GM19324 (cell line): Measurements from ENCODE around the gene COL6A1.
"Not testable (repeated sequence)": the region's sequence is repeated elsewhere in the genome, so short reads cannot be mapped to it uniquely, and the experiment has no call there.

Experiments
- ATAC-seq: cut with Tn5 transposase; IDR thresholded peaks from one replicate; pipeline ENCODE4 v1.9.1; 2021; ENCODE audit warnings: mild to moderate bottlenecking, moderate library complexity; ENCODE audit not compliant: unreplicated experiment, low FRiP score

COL6A1 gene

GRCh38 chr21:46002841-46003574 is 21.4 kb downstream of the COL6A1 start:
- ATAC-seq: no peak

GRCh38 chr21:46003575-46004007 is 22.0 kb downstream of the COL6A1 start:
- no peak for ATAC-seq

GRCh38 chr21:46004168-46004861 is 22.7 kb downstream of the COL6A1 start:
- no peak for ATAC-seq

GRCh38 chr21:46005081-46005480 is 23.5 kb downstream of the COL6A1 start:
- ATAC-seq: no peak

GRCh38 chr21:46005481-46005881 is 23.9 kb downstream of the COL6A1 start:
- no peak for ATAC-seq

- ATAC-seq: not testable (repeated sequence)
Measured at GRCh38 chr21:46005894-46006546, 24.4 kb downstream of the COL6A1 start.

GRCh38 chr21:46006547-46007491 is 25.2 kb downstream of the COL6A1 start:
- no peak for ATAC-seq

- no peak for ATAC-seq
Measured at GRCh38 chr21:46007492-46007868, 25.9 kb downstream of the COL6A1 start.

GRCh38 chr21:46008893-46009621 is 27.5 kb downstream of the COL6A1 start:
- no peak for ATAC-seq

GRCh38 chr21:46009951-46010705 is 28.6 kb downstream of the COL6A1 start:
- no peak for ATAC-seq

GRCh38 chr21:46011267-46011967 is 29.8 kb downstream of the COL6A1 start:
- no peak for ATAC-seq

GRCh38 chr21:46012154-46012553 is 30.6 kb downstream of the COL6A1 start:
- no peak for ATAC-seq

GRCh38 chr21:46014828-46015227 is 33.3 kb downstream of the COL6A1 start:
- no peak for ATAC-seq

- no peak for ATAC-seq
Measured at GRCh38 chr21:46017148-46017547, 35.6 kb downstream of the COL6A1 start.

- no peak for ATAC-seq
Measured at GRCh38 chr21:46017695-46018094, 36.1 kb downstream of the COL6A1 start.

GRCh38 chr21:46018615-46019014 is 37.0 kb downstream of the COL6A1 start:
- no peak for ATAC-seq

GRCh38 chr21:46020581-46020980 is 39.0 kb downstream of the COL6A1 start:
- no peak for ATAC-seq

GRCh38 chr21:46021398-46021797 is 39.8 kb downstream of the COL6A1 start:
- no peak for ATAC-seq
